Measurements from ENCODE around the gene SRRT. TPM values are rescaled to one million over a fixed set of nuclear protein-coding genes. Genes with fewer than 3 reads are reported as not detected.

SRRT gene
- total and polyA plus RNA-seq, 10 of the 15 experiments (the other 5 are each of a cell fraction or from before 2014, with no cell fraction given): 11.1 to 254 (median 111) TPM

GRCh38 chr7:100882201-100882600 is 7.3 kb downstream of the SRRT start:
- FAIRE-seq (no peak), DNase-seq (ENCODE audit: low read depth, low spot score) (no peak), ATAC-seq (no peak)
- H3K4me2 ChIP-seq (ENCODE audit: control insufficient read depth, insufficient read depth): no peak overlapping the region
- ChIA-PET SMC1A (ENCODE audit: uncharacterized antibody, unreplicated experiment) (no interaction called here), RAD21 (ENCODE audit: unreplicated experiment) (no interaction called here), CTCF (no interaction called here), POLR2A (no interaction called here)
- no peak for TF ChIP-seq SIX5 (IDR thresholded peaks at IDR 0.05; ENCODE audit: low read depth, low read length, severe bottlenecking)
- no peak for TF ChIP-seq BACH1 (IDR thresholded peaks at IDR 0.05; ENCODE audit: borderline replicate concordance)
- TF ChIP-seq HDAC6 (IDR thresholded peaks at IDR 0.05; ENCODE audit: unreplicated experiment): no peak
- TF ChIP-seq, protein P1, sequence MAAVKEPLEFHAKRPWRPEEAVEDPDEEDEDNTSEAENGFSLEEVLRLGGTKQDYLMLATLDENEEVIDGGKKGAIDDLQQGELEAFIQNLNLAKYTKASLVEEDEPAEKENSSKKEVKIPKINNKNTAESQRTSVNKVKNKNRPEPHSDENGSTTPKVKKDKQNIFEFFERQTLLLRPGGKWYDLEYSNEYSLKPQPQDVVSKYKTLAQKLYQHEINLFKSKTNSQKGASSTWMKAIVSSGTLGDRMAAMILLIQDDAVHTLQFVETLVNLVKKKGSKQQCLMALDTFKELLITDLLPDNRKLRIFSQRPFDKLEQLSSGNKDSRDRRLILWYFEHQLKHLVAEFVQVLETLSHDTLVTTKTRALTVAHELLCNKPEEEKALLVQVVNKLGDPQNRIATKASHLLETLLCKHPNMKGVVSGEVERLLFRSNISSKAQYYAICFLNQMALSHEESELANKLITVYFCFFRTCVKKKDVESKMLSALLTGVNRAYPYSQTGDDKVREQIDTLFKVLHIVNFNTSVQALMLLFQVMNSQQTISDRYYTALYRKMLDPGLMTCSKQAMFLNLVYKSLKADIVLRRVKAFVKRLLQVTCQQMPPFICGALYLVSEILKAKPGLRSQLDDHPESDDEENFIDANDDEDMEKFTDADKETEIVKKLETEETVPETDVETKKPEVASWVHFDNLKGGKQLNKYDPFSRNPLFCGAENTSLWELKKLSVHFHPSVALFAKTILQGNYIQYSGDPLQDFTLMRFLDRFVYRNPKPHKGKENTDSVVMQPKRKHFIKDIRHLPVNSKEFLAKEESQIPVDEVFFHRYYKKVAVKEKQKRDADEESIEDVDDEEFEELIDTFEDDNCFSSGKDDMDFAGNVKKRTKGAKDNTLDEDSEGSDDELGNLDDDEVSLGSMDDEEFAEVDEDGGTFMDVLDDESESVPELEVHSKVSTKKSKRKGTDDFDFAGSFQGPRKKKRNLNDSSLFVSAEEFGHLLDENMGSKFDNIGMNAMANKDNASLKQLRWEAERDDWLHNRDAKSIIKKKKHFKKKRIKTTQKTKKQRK (IDR thresholded peaks at IDR 0.05; ENCODE audit: low read depth, low read length): no peak
- no peak for TF ChIP-seq PAX5 (IDR thresholded peaks at IDR 0.05; ENCODE audit: borderline replicate concordance, low read depth, low read length)
- no peak for TF ChIP-seq BCLAF1 (IDR thresholded peaks at IDR 0.05)
- TF ChIP-seq NFIC (IDR thresholded peaks at IDR 0.05; ENCODE audit: low read depth, low read length): no peak
- TF ChIP-seq ZNF384 (IDR thresholded peaks at IDR 0.05; ENCODE audit: borderline replicate concordance, low read depth, low read length): no peak
- TF ChIP-seq ZBTB4 (CRISPR knock-in tag; IDR thresholded peaks at IDR 0.05): no peak
- TF ChIP-seq, protein P2, sequence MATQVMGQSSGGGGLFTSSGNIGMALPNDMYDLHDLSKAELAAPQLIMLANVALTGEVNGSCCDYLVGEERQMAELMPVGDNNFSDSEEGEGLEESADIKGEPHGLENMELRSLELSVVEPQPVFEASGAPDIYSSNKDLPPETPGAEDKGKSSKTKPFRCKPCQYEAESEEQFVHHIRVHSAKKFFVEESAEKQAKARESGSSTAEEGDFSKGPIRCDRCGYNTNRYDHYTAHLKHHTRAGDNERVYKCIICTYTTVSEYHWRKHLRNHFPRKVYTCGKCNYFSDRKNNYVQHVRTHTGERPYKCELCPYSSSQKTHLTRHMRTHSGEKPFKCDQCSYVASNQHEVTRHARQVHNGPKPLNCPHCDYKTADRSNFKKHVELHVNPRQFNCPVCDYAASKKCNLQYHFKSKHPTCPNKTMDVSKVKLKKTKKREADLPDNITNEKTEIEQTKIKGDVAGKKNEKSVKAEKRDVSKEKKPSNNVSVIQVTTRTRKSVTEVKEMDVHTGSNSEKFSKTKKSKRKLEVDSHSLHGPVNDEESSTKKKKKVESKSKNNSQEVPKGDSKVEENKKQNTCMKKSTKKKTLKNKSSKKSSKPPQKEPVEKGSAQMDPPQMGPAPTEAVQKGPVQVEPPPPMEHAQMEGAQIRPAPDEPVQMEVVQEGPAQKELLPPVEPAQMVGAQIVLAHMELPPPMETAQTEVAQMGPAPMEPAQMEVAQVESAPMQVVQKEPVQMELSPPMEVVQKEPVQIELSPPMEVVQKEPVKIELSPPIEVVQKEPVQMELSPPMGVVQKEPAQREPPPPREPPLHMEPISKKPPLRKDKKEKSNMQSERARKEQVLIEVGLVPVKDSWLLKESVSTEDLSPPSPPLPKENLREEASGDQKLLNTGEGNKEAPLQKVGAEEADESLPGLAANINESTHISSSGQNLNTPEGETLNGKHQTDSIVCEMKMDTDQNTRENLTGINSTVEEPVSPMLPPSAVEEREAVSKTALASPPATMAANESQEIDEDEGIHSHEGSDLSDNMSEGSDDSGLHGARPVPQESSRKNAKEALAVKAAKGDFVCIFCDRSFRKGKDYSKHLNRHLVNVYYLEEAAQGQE (IDR thresholded peaks at IDR 0.05; ENCODE audit: low read depth, low read length): no peak
- no peak for TF ChIP-seq IKZF1 (conservative IDR thresholded peaks at IDR 0.05)
- TF ChIP-seq EED (IDR thresholded peaks at IDR 0.05; ENCODE audit: low read depth): no peak
- peaks cover 44 to 49% of the 10 kb centered on the region in 2 experiments for H3K36me3 ChIP-seq (ENCODE audit: control insufficient read depth in 2 of 2, insufficient read depth in 2 of 2, low read length in 1 of 2)
- in situ Hi-C loops (cut with MboI) (no loop called here), intact Hi-C loops (cut with micrococcal nuclease; ENCODE audit: unreplicated experiment) (no loop called here)
- WGBS (ENCODE audit: insufficient coverage, insufficient replicate concordance, low lambda C conversion rate, missing lambda C conversion rate): 100% methylated on average over 9 of the region's 9 CpGs
- no peaks in the 10 kb centered on the region for H3K9me3 ChIP-seq (replicated peaks; ENCODE audit: control insufficient read depth, insufficient read depth, low read length)
- no peak overlapping the region for H3K4me3 ChIP-seq
- H4K20me1 ChIP-seq (ENCODE audit: control insufficient read depth, insufficient read depth): peaks cover 3% of the 10 kb centered on the region; the same call in 1 of the 2 replicates
- no peak overlapping the region for H3K27ac ChIP-seq (ENCODE audit: control insufficient read depth, insufficient read depth)
- BruUV-seq (replicated peaks): no TSS peak
- peaks cover 4% of the 10 kb centered on the region for H3K4me1 ChIP-seq (ENCODE audit: control insufficient read depth, insufficient read depth, low read length)
- no peak overlapping the region for H2AFZ ChIP-seq (ENCODE audit: control insufficient read depth, low read depth, low read length)
- H3K27me3 ChIP-seq (replicated peaks in 1 of 2; ENCODE audit: control insufficient read depth in 2 of 2, insufficient read depth in 2 of 2, low read length in 1 of 2): no peaks in the 10 kb centered on the region
- no peak overlapping the region for H3K9ac ChIP-seq (ENCODE audit: control insufficient read depth, insufficient read depth, low read length)
- H3K79me2 ChIP-seq (ENCODE audit: control insufficient read depth, insufficient read depth, low read length): peaks cover 38% of the 10 kb centered on the region
